Endothelial cell of umbilical vein (primary cell): ENCODE measurements around the gene ZNF555. TPM values are rescaled to one million over a fixed set of nuclear protein-coding genes. Genes with fewer than 3 reads are reported as not detected.

Source experiments
- BruUV-seq: library from RNA; stranded (reverse); fragments of 400-500 nt; replicated peaks from 2 replicates; lab custom pipeline; 2021; lab: Mats Ljungman, UMichigan
- CTCF ChIA-PET: fragments of 300-600, 350-600 bp; sonication (Branson Sonifier 250); formaldehyde crosslinking; loops from one replicate; lab custom pipeline; 2021; ENCODE audit warnings: antibody characterized with exemption, inconsistent platforms; lab: Charles Lee
- POLR2A ChIA-PET: fragments of 300-600, 350-600 bp; sonication (Branson Sonifier 250); formaldehyde crosslinking; loops from one replicate; lab custom pipeline; 2021; ENCODE audit warnings: antibody characterized with exemption, inconsistent platforms; lab: Charles Lee
- DNase-seq: peaks from one replicate; pipeline ENCODE4 v3.0.0-alpha.2; 2011; ENCODE audit warnings: low read depth, low spot score
- FAIRE-seq: peaks from 2 replicates; lab custom pipeline; 2011; peaks lifted over from hg19 to GRCh38; lab: Jason Lieb, UNC
- H2AFZ ChIP-seq: 2 replicates; pipeline ENCODE4 v1.6.0; 2012; ENCODE audit warnings: low read depth, low read length, control low read depth, inconsistent platforms
- H3K27ac ChIP-seq: 2 replicates; pipeline ENCODE4 v1.5.1; 2011; ENCODE audit warnings: low read depth, mild to moderate bottlenecking, control low read depth, low read length, moderate library complexity; ENCODE audit not compliant: insufficient read depth
- H3K27me3 ChIP-seq, 2 experiments: 2 replicates each; pipeline versions ENCODE4 v1.6.0 to v1.6.1; 2011; ENCODE audit warnings: low read length in 2 of 2, mixed read lengths in 1 of 2; ENCODE audit not compliant: control insufficient read depth in 2 of 2, insufficient read depth in 2 of 2
- H3K36me3 ChIP-seq, 2 experiments: 2 replicates in 1 of 2; 3 replicates in 1 of 2; pipeline ENCODE4 v1.5.1; 2011; ENCODE audit warnings: low read length in 2 of 2, mild to moderate bottlenecking in 1 of 2, moderate library complexity in 1 of 2; ENCODE audit not compliant: control insufficient read depth in 2 of 2, insufficient read depth in 2 of 2; ENCODE audit errors: extremely low read depth in 1 of 2
- H3K4me1 ChIP-seq: 3 replicates; pipeline ENCODE4 v1.5.1; 2011; ENCODE audit warnings: mild to moderate bottlenecking, low read length; ENCODE audit not compliant: control insufficient read depth, insufficient read depth; ENCODE audit errors: extremely low read depth
- H3K4me2 ChIP-seq: 2 replicates; pipeline ENCODE4 v1.6.1; 2011; ENCODE audit warnings: low read length, control low read depth, mixed read lengths; ENCODE audit not compliant: insufficient read depth
- H3K4me3 ChIP-seq, 3 experiments: fragments of 200-600 bp in 1 of 3; sonication (generic), shearing (Covaris generic) in 1 of 3; replicated peaks in 1 of 3; 2 replicates each; pipeline ENCODE4 v1.5.1; 2011 to 2016; ENCODE audit warnings: control low read depth in 3 of 3, low read length in 3 of 3, mild to moderate bottlenecking in 2 of 3, inconsistent platforms in 1 of 3, low read depth in 1 of 3, moderate library complexity in 1 of 3; ENCODE audit not compliant: insufficient read depth in 1 of 3
- H3K79me2 ChIP-seq: 2 replicates; pipeline ENCODE4 v1.6.0; 2012; ENCODE audit warnings: low read length, inconsistent platforms; ENCODE audit not compliant: control insufficient read depth, insufficient read depth
- H3K9ac ChIP-seq: replicated peaks from 2 replicates; pipeline ENCODE3; 2011; ENCODE audit warnings: low read length, control low read depth; ENCODE audit not compliant: insufficient read depth; ENCODE audit errors: extremely low read depth
- H3K9me1 ChIP-seq: replicated peaks from 3 replicates; pipeline ENCODE4 v1.6.0; 2011; ENCODE audit warnings: mild to moderate bottlenecking, low read length; ENCODE audit not compliant: control insufficient read depth, insufficient read depth; ENCODE audit errors: extremely low read depth
- H3K9me3 ChIP-seq: replicated peaks from 2 replicates; pipeline ENCODE4 v1.5.1; 2012; ENCODE audit warnings: low read length, inconsistent platforms; ENCODE audit not compliant: control insufficient read depth, insufficient read depth
- H4K20me1 ChIP-seq: replicated peaks from 2 replicates; pipeline ENCODE3; 2011; ENCODE audit warnings: mild to moderate bottlenecking, low read length; ENCODE audit not compliant: control insufficient read depth, insufficient read depth; ENCODE audit errors: extremely low read depth
- EZH2 ChIP-seq: IDR thresholded peaks from 2 replicates; pipeline ENCODE4 v1.6.1; 2012; ENCODE audit warnings: borderline replicate concordance, low read depth, mild to moderate bottlenecking, moderate library complexity, low read length, inconsistent platforms; ENCODE audit not compliant: severe bottlenecking
- FOS ChIP-seq: IDR thresholded peaks from 2 replicates; pipeline ENCODE4 v1.6.1; 2011; ENCODE audit warnings: mild to moderate bottlenecking, low read length, moderate library complexity, borderline replicate concordance; ENCODE audit not compliant: insufficient read depth
- GATA2 ChIP-seq: IDR thresholded peaks from 2 replicates; pipeline ENCODE4 v1.7.0; 2011; ENCODE audit warnings: low read depth, mild to moderate bottlenecking, moderate library complexity, mixed read lengths, low read length; ENCODE audit not compliant: insufficient read length, insufficient read depth
- JUN ChIP-seq: IDR thresholded peaks from 2 replicates; pipeline ENCODE4 v1.6.1; 2011; ENCODE audit warnings: borderline replicate concordance, low read depth; ENCODE audit not compliant: insufficient read length, insufficient read depth
- MAX ChIP-seq: IDR thresholded peaks from 2 replicates; pipeline ENCODE4 v1.6.1; 2011; ENCODE audit not compliant: insufficient read depth, insufficient read length
- MYC ChIP-seq: IDR thresholded peaks from one replicate; pipeline ENCODE4 v1.6.1; 2011; ENCODE audit warnings: mild to moderate bottlenecking, low read depth, low read length
- POLR2A ChIP-seq: IDR thresholded peaks from 2 replicates; pipeline ENCODE4 v1.6.1; 2012; ENCODE audit warnings: low read depth, mild to moderate bottlenecking, control low read depth, low read length
- POLR2AphosphoS5 ChIP-seq: IDR thresholded peaks from 2 replicates; pipeline ENCODE4 v1.6.1; 2012; ENCODE audit warnings: low read depth, mild to moderate bottlenecking, control low read depth, low read length, moderate library complexity; ENCODE audit not compliant: insufficient read depth
- dilution Hi-C: fragments of 300-500 bp; cut with MboI; formaldehyde crosslinking; loops from one replicate; pipeline ENCODE4 v1.15.0; 2019; ENCODE audit warnings: low sequenced_read_pairs; ENCODE audit not compliant: extremely low pct_ligation_motif_present
- intact Hi-C: fragments of 100-400 bp; cut with micrococcal nuclease; formaldehyde crosslinking; loops from one replicate; pipeline ENCODE4 v1.10.0; 2022
- polyA plus RNA-seq, 4 experiments: library from polyadenylated mRNA; depleted of rRNA in 3 of 4; stranded (reverse) in 3 of 4; unstranded in 1 of 4; fragments of >200 nt; gene quantifications; 2 replicates each; pipeline versions ENCODE4 v1.2.1 to v1.2.3, GENCODE V29; 2011 to 2012; ENCODE audit warnings: missing spikeins in 1 of 4
- total RNA-seq: library from RNA; stranded (reverse); gene quantifications from 2 replicates; pipeline ENCODE4 v1.2.3, GENCODE V29; 2021
- TF ChIP-seq, protein P1 (sequence below), 2 donors: IDR thresholded peaks; 1 replicate in 1 of 2; 2 replicates in 1 of 2; pipeline ENCODE4 v1.5.1; 2011; ENCODE audit warnings: low read length in 2 of 2, mild to moderate bottlenecking in 2 of 2, moderate library complexity in 2 of 2, control low read depth in 1 of 2, inconsistent platforms in 1 of 2, low read depth in 1 of 2; ENCODE audit not compliant: insufficient read depth in 1 of 2; ENCODE audit errors: extremely low read depth in 1 of 2

ZNF555 gene
- total and polyA plus RNA-seq, 2 donors (not counting 3 experiments of a cell fraction or from before 2014, with no cell fraction given) = 1.6 to 5.4 TPM

- Histone ChIP-seq H3K9ac (no peak overlapping the region), H3K9me1 (no peaks in the 10 kb centered on the region), H3K27ac (no peak overlapping the region), H3K4me1 (peaks cover 4% of the 10 kb centered on the region), H3K36me3 (no peaks in the 10 kb centered on the region), H3K27me3 (no peaks in the 10 kb centered on the region), H3K4me3 (no peak overlapping the region), H3K4me2 (no peak overlapping the region), H3K9me3 (peaks cover 10% of the 10 kb centered on the region), H4K20me1 (no peaks in the 10 kb centered on the region), H2AFZ (no peak overlapping the region), H3K79me2 (peaks cover 4% of the 10 kb centered on the region)
- CTCF ChIA-PET = no interaction called here
- no peak for DNase-seq
- POLR2A ChIA-PET = no interaction called here
- BruUV-seq = no TSS peak
- intact Hi-C loops = no loop called here
- FAIRE-seq = no peak
- TF ChIP-seq JUN = no peak
- no peak for TF ChIP-seq GATA2
- TF ChIP-seq, protein P1, sequence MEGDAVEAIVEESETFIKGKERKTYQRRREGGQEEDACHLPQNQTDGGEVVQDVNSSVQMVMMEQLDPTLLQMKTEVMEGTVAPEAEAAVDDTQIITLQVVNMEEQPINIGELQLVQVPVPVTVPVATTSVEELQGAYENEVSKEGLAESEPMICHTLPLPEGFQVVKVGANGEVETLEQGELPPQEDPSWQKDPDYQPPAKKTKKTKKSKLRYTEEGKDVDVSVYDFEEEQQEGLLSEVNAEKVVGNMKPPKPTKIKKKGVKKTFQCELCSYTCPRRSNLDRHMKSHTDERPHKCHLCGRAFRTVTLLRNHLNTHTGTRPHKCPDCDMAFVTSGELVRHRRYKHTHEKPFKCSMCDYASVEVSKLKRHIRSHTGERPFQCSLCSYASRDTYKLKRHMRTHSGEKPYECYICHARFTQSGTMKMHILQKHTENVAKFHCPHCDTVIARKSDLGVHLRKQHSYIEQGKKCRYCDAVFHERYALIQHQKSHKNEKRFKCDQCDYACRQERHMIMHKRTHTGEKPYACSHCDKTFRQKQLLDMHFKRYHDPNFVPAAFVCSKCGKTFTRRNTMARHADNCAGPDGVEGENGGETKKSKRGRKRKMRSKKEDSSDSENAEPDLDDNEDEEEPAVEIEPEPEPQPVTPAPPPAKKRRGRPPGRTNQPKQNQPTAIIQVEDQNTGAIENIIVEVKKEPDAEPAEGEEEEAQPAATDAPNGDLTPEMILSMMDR (IDR thresholded peaks at IDR 0.05; ENCODE audit: extremely low read depth in 1 of 2, insufficient read depth in 1 of 2, low read depth in 1 of 2, low read length in 2 of 2) = no peak
- TF ChIP-seq MYC = no peak
- no peak for TF ChIP-seq POLR2AphosphoS5
- no peak for TF ChIP-seq MAX
- TF ChIP-seq EZH2 = no peak
- TF ChIP-seq POLR2A = no peak
- no peak for TF ChIP-seq FOS
- dilution Hi-C loops = no loop called here
Measured at GRCh38 chr19:2837430-2837829, 3.8 kb upstream of the ZNF555 start.
